Liver (tissue), 3 donors: Measurements from ENCODE around the gene PLXND1.

ENCODE experiments used
- CTCF ChIP-seq: fragments of 150-350 bp; IDR thresholded peaks from 2 replicates; pipeline ENCODE4 v1.5.1; 2017; ENCODE audit warnings: improper control_type of control experiment, low read depth, low read length; ENCODE audit not compliant: missing input control
- EGR1 ChIP-seq, 2 donors: IDR thresholded peaks; 2 replicates each; pipeline ENCODE4 v1.6.1; 2016 to 2018; ENCODE audit warnings: antibody characterized with exemption in 2 of 2, low read depth in 2 of 2
- HNF4G ChIP-seq: IDR thresholded peaks from 2 replicates; pipeline ENCODE4 v1.6.1; 2016; ENCODE audit warnings: antibody characterized with exemption
- JUND ChIP-seq, 2 donors: IDR thresholded peaks; 2 replicates each; pipeline ENCODE4 v1.6.1; 2016; ENCODE audit warnings: antibody characterized with exemption in 2 of 2
- MAX ChIP-seq: IDR thresholded peaks from 2 replicates; pipeline ENCODE4 v1.6.1; 2016; ENCODE audit warnings: antibody characterized with exemption
- RAD21 ChIP-seq, 2 donors: IDR thresholded peaks; 2 replicates each; pipeline ENCODE4 v1.6.1; 2016; ENCODE audit warnings: antibody characterized with exemption in 2 of 2, mild to moderate bottlenecking in 2 of 2
- REST ChIP-seq: IDR thresholded peaks from 2 replicates; pipeline ENCODE4 v1.6.1; 2016; ENCODE audit warnings: antibody characterized with exemption, mild to moderate bottlenecking
- SP1 ChIP-seq: IDR thresholded peaks from 2 replicates; pipeline ENCODE4 v1.6.1; 2018; ENCODE audit warnings: antibody characterized with exemption, mild to moderate bottlenecking
- TF ChIP-seq, protein P1 (sequence below): IDR thresholded peaks from 2 replicates; pipeline ENCODE4 v1.6.1; 2016; ENCODE audit warnings: antibody characterized with exemption
- donor health status: healthy.
- donor health status: healthy.

DNA sequence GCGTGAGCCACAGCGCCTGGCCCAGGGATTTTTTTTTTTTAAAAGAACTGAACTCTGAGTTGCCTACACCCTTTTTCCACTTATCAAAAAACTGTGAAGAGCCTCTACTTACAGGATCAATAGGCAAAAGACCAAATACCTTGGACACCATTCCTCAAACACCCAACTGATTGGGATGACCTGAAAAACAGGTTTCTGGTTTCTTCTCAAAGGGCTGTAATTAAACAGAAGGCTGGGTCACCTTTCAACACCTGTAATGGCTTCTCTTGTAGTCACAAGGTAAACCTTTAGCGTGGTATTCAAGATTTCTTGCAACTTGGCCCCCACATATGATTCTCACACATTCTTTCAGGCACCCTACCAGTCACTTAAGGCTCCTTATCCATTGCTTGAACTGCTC lies 38.4 kb upstream of the PLXND1 start:
- TF ChIP-seq CTCF = no peak
- no peak for TF ChIP-seq JUND (IDR thresholded peaks at IDR 0.05)
- no peak for TF ChIP-seq REST
- TF ChIP-seq RAD21 (IDR thresholded peaks at IDR 0.05) = no peak
- no peak for TF ChIP-seq EGR1 (IDR thresholded peaks at IDR 0.05; ENCODE audit: low read depth in 2 of 2)
- TF ChIP-seq, protein P1, sequence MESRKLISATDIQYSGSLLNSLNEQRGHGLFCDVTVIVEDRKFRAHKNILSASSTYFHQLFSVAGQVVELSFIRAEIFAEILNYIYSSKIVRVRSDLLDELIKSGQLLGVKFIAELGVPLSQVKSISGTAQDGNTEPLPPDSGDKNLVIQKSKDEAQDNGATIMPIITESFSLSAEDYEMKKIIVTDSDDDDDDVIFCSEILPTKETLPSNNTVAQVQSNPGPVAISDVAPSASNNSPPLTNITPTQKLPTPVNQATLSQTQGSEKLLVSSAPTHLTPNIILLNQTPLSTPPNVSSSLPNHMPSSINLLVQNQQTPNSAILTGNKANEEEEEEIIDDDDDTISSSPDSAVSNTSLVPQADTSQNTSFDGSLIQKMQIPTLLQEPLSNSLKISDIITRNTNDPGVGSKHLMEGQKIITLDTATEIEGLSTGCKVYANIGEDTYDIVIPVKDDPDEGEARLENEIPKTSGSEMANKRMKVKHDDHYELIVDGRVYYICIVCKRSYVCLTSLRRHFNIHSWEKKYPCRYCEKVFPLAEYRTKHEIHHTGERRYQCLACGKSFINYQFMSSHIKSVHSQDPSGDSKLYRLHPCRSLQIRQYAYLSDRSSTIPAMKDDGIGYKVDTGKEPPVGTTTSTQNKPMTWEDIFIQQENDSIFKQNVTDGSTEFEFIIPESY = no peak
- no peak for TF ChIP-seq MAX
- TF ChIP-seq HNF4G = no peak
- TF ChIP-seq SP1 = no peak
